Measurements from ENCODE around the gene STYXL1.

DNA sequence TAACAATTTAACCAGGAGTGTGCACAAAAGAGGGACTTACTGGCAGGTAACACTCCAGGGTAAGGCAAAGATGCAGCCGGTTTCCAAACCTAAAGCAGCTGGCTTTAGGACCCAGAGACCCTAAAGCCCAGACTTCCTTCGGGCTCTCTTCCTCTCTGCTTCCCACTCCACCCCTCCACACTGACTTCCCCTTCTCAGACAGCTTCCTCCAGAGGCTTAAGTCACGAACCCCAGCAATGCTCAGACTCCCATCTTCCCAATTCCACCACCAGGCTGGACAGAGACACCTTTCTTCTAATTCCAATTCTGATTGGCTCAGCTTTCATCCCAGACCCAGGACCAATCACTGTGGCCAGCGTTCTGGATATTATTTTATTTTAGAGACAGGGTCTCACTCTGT lies 24.8 kb downstream of the STYXL1 start:
- no peak for TF ChIP-seq SIN3A (IDR thresholded peaks at IDR 0.05; ENCODE audit: borderline replicate concordance, insufficient read depth, low read length)
- no peak for TF ChIP-seq TAF1 (IDR thresholded peaks at IDR 0.05; ENCODE audit: borderline replicate concordance, insufficient read depth, low read length)
- TF ChIP-seq, protein P1, sequence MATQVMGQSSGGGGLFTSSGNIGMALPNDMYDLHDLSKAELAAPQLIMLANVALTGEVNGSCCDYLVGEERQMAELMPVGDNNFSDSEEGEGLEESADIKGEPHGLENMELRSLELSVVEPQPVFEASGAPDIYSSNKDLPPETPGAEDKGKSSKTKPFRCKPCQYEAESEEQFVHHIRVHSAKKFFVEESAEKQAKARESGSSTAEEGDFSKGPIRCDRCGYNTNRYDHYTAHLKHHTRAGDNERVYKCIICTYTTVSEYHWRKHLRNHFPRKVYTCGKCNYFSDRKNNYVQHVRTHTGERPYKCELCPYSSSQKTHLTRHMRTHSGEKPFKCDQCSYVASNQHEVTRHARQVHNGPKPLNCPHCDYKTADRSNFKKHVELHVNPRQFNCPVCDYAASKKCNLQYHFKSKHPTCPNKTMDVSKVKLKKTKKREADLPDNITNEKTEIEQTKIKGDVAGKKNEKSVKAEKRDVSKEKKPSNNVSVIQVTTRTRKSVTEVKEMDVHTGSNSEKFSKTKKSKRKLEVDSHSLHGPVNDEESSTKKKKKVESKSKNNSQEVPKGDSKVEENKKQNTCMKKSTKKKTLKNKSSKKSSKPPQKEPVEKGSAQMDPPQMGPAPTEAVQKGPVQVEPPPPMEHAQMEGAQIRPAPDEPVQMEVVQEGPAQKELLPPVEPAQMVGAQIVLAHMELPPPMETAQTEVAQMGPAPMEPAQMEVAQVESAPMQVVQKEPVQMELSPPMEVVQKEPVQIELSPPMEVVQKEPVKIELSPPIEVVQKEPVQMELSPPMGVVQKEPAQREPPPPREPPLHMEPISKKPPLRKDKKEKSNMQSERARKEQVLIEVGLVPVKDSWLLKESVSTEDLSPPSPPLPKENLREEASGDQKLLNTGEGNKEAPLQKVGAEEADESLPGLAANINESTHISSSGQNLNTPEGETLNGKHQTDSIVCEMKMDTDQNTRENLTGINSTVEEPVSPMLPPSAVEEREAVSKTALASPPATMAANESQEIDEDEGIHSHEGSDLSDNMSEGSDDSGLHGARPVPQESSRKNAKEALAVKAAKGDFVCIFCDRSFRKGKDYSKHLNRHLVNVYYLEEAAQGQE (IDR thresholded peaks at IDR 0.05; ENCODE audit: insufficient read depth in 1 of 2, low read depth in 2 of 2, low read length in 2 of 2): peak in 1 of 2 experiments; percentile 75; a peak in 2 of 4 replicates
- peak; percentile 55; the same call in 1 of the 2 replicates for TF ChIP-seq POLR2AphosphoS5 (IDR thresholded peaks at IDR 0.05; ENCODE audit: low read depth, low read length)
